ENCODE results near the gene MYRIP. TPM values are rescaled to one million over a fixed set of nuclear protein-coding genes. Genes with fewer than 3 reads are reported as not detected.

The MYRIP gene
- total RNA-seq, 1 experiment from 2014 or later: 1.6 TPM

DNA sequence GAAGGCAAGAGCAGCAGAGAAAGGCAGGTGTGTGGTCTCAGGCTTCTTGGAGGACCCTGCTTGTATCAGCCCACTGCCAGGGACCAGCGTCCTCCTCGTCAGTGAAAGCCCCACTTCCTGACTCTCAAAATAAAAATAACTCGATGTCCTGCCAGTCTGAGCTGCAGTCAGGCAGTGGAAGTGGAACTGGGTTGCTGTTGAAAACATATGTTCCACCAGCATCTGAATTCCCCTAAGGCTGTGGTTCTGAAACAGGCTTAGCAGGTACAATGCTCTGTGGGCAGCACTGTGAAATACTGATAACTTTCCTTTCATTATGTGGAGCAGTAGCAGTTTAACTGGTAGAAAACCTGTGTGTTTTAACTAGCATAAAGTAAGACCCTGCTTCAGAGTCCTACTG lies 378.5 kb downstream of the MYRIP start:
- no peaks in the 10 kb centered on the region; the same call in 1 of the 2 replicates for H3K27me3 Mint-ChIP-seq (ENCODE audit: low read depth)
- ChIA-PET CTCF (interaction anchor here (1.1 to 1.5 kb wide), 2 partner anchors 9 to 130 kb away, joined by 3 to 4 read pairs; no protein-coding TSS in a partner anchor), POLR2A (no interaction called here)
- no peaks in the 10 kb centered on the region for H3K36me3 Mint-ChIP-seq
- peaks cover 14% of the 10 kb centered on the region for H3K4me1 Mint-ChIP-seq
- no peak for DNase-seq (ENCODE audit: low spot score)
- H3K9me3 Mint-ChIP-seq: no peaks in the 10 kb centered on the region
- no peak overlapping the region for H3K27ac Mint-ChIP-seq
- no peak overlapping the region for H3K4me3 Mint-ChIP-seq
- TF ChIP-seq TEAD4 (CRISPR knock-in tag; IDR thresholded peaks at IDR 0.05) (no peak), ARID4B (CRISPR knock-in tag; IDR thresholded peaks at IDR 0.05; ENCODE audit: borderline replicate concordance) (no peak), GABPB1 (CRISPR knock-in tag; IDR thresholded peaks at IDR 0.05) (no peak), FOXJ3 (CRISPR knock-in tag; IDR thresholded peaks at IDR 0.05; ENCODE audit: borderline replicate concordance) (no peak), CREB1 (CRISPR knock-in tag; IDR thresholded peaks at IDR 0.05) (no peak), ETV6 (CRISPR knock-in tag; IDR thresholded peaks at IDR 0.05) (no peak)
- no peak for ATAC-seq

GRCh38 chr3:40189118-40189517 lies 379.7 kb downstream of the MYRIP start:
- Mint-ChIP-seq H3K4me3 (no peak overlapping the region), H3K27ac (0 out of 2 replicates have a peak overlapping the region, but pooled peaks have one; percentile 4), H3K36me3 (no peaks in the 10 kb centered on the region), H3K4me1 (peaks cover 8% of the 10 kb centered on the region), H3K27me3 (ENCODE audit: low read depth) (no peaks in the 10 kb centered on the region; the same call in 1 of the 2 replicates), H3K9me3 (no peaks in the 10 kb centered on the region)
- ATAC-seq (no peak), DNase-seq (ENCODE audit: low spot score) (no peak)
- POLR2A ChIA-PET: no interaction called here
- no peak for TF ChIP-seq ZNF317 (CRISPR knock-in tag; IDR thresholded peaks at IDR 0.05; ENCODE audit: borderline replicate concordance, low read depth)
- no peak for TF ChIP-seq NR2C2 (CRISPR knock-in tag; IDR thresholded peaks at IDR 0.05)
- TF ChIP-seq, protein P1, sequence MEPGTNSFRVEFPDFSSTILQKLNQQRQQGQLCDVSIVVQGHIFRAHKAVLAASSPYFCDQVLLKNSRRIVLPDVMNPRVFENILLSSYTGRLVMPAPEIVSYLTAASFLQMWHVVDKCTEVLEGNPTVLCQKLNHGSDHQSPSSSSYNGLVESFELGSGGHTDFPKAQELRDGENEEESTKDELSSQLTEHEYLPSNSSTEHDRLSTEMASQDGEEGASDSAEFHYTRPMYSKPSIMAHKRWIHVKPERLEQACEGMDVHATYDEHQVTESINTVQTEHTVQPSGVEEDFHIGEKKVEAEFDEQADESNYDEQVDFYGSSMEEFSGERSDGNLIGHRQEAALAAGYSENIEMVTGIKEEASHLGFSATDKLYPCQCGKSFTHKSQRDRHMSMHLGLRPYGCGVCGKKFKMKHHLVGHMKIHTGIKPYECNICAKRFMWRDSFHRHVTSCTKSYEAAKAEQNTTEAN (CRISPR knock-in tag; IDR thresholded peaks at IDR 0.05): no peak
- no peak for TF ChIP-seq FOXP1 (CRISPR knock-in tag; IDR thresholded peaks at IDR 0.05; ENCODE audit: borderline replicate concordance)
- no peak for TF ChIP-seq ZNF396 (CRISPR knock-in tag; IDR thresholded peaks at IDR 0.05; ENCODE audit: borderline replicate concordance)
- TF ChIP-seq ZNF219 (CRISPR knock-in tag; IDR thresholded peaks at IDR 0.05; ENCODE audit: borderline replicate concordance): no peak
- TF ChIP-seq TEAD1 (CRISPR knock-in tag; IDR thresholded peaks at IDR 0.05): no peak
- TF ChIP-seq NFYB (CRISPR knock-in tag; conservative IDR thresholded peaks at IDR 0.05; ENCODE audit: low read depth): no peak
- no peak for TF ChIP-seq ZNF138 (CRISPR knock-in tag; conservative IDR thresholded peaks at IDR 0.05)
- no peak for TF ChIP-seq ZNF263 (CRISPR knock-in tag; IDR thresholded peaks at IDR 0.05; ENCODE audit: low read depth)
- TF ChIP-seq IRF2 (CRISPR knock-in tag; IDR thresholded peaks at IDR 0.05; ENCODE audit: borderline replicate concordance, low read depth): no peak
- no peak for TF ChIP-seq SMAD4 (CRISPR knock-in tag; IDR thresholded peaks at IDR 0.05)
- TF ChIP-seq TCF7 (CRISPR knock-in tag; IDR thresholded peaks at IDR 0.05; ENCODE audit: low read depth): no peak
- no peak for TF ChIP-seq MAX (CRISPR knock-in tag; IDR thresholded peaks at IDR 0.05)
- TF ChIP-seq, protein P2, sequence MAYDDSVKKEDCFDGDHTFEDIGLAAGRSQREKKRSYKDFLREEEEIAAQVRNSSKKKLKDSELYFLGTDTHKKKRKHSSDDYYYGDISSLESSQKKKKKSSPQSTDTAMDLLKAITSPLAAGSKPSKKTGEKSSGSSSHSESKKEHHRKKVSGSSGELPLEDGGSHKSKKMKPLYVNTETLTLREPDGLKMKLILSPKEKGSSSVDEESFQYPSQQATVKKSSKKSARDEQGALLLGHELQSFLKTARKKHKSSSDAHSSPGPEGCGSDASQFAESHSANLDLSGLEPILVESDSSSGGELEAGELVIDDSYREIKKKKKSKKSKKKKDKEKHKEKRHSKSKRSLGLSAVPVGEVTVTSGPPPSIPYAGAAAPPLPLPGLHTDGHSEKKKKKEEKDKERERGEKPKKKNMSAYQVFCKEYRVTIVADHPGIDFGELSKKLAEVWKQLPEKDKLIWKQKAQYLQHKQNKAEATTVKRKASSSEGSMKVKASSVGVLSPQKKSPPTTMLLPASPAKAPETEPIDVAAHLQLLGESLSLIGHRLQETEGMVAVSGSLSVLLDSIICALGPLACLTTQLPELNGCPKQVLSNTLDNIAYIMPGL (CRISPR knock-in tag; IDR thresholded peaks at IDR 0.05): no peak
- TF ChIP-seq ZNF232 (CRISPR knock-in tag; IDR thresholded peaks at IDR 0.05): no peak
- CTCF ChIA-PET: interaction anchor here (1.1 to 1.2 kb wide), 2 partner anchors 10 to 120 kb away, joined by 3 read pairs; no protein-coding TSS in a partner anchor
